Activated naive CD8-positive, alpha-beta T cell treated with anti-CD3 and anti-CD28 coated beads, Interleukin-2, amount 10 ng/mL, durations not matched to agents 7 days and 5 days (primary cell): ENCODE results near the gene VPS4B. TPM values are rescaled to one million over a fixed set of nuclear protein-coding genes. Genes with fewer than 3 reads are reported as not detected.
"Not testable (repeated sequence)": the region's sequence is repeated elsewhere in the genome, so short reads cannot be mapped to it uniquely, and the experiment has no call there.

Experiments used
- ATAC-seq: fragments of 150-1000 bp; cut with Tn5 transposase; one replicate; pipeline ENCODE4 v1.10.0; 2021; ENCODE audit warnings: low read depth, moderate library complexity
- POLR2A ChIA-PET: fragments of 350-600 bp; sonication (Branson Sonifier 250); formaldehyde crosslinking; loops from one replicate; lab custom pipeline; 2021; ENCODE audit warnings: antibody characterized with exemption; lab: Charles Lee
- DNase-seq: peaks from one replicate; pipeline ENCODE4 v3.0.0; 2021
- H3K27ac Mint-ChIP-seq: one replicate; pipeline ENCODE4 v1.8.0; 2022; ENCODE audit warnings: mild to moderate bottlenecking, mixed read lengths
- H3K27me3 Mint-ChIP-seq: one replicate; pipeline ENCODE4 v1.8.0; 2022; ENCODE audit warnings: mild to moderate bottlenecking, moderate library complexity, mixed read lengths
- H3K36me3 Mint-ChIP-seq: one replicate; pipeline ENCODE4 v1.8.0; 2021; ENCODE audit warnings: mild to moderate bottlenecking, mixed read lengths
- H3K4me1 Mint-ChIP-seq: one replicate; pipeline ENCODE4 v1.8.0; 2021; ENCODE audit warnings: mixed read lengths
- H3K4me3 Mint-ChIP-seq: one replicate; pipeline ENCODE4 v1.8.0; 2022; ENCODE audit warnings: mild to moderate bottlenecking, moderate library complexity, mixed read lengths
- H3K9me3 Mint-ChIP-seq: one replicate; pipeline ENCODE4 v1.8.0; 2021; ENCODE audit warnings: mixed read lengths
- total RNA-seq, 2 experiments: library from RNA; stranded (reverse); gene quantifications; one replicate each; pipeline ENCODE4 v1.2.3, GENCODE V29; 2021

The VPS4B gene
- total RNA-seq, 2 experiments from 2014 or later = 72.8 to 78.2 TPM

DNA sequence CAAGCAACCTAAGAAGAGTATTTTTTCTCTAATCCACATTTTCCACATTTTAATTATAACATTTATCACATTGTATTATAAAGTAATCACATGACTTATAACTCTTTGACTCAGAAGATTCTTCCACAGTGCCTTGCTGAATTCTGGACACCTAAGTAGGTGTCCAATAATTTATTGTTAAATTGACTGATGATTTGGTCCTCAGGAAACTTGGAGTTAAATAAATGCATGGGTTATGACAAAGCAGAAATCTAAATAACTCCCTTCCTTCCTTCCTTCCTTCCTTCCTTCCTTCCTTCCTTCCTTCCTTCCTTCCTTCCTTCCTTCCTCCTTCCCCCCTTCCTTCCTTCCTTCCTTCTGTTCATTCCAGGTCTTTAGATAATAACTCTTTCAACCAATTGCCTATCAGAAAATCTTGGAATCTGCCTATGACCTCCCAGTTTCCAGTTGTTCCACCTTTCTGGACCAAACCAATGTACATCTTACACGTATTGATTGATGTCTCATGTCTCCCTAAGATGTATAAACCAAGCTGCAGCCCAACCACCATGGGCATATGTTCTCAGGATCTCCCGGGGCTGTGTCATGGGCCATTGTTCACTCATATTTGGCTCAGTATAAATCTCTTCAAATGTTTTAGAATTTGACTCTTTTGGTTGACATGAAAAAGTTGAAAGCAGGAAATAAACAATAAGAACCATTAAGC lies 44.8 kb downstream of the VPS4B start:
- Mint-ChIP-seq H3K27me3 (no peaks in the 10 kb centered on the region), H3K4me3 (no peak overlapping the region), H3K27ac (no peak overlapping the region), H3K4me1 (peaks cover 19% of the 10 kb centered on the region), H3K9me3 (peaks cover 10% of the 10 kb centered on the region), H3K36me3 (peaks cover 7% of the 10 kb centered on the region)
- POLR2A ChIA-PET = interaction anchor here (0.9 to 1.5 kb wide), 3 partner anchors 10 to 45 kb away, joined by 3 to 4 read pairs (median 3); partner anchors contain the start of gene VPS4B
- DNase-seq (no peak), ATAC-seq (no peak)

DNA sequence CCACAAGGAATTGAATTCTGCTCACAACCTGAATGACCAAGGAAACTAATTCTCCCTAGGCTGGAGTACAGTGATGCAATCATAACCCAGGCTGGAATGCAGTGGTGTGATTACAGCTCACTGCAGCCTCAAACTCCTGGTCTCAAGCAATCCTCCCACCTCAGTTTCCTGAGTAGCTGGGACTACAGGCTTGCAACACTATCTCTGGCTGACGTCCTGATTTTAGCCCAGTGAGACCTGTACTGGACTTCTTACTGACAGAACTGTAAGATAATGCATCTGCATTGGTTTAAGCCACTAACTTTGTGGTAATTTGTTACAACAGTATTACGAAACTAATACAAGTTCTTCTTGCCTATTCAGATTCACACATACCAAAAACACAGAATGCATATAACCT lies 45.7 kb downstream of the VPS4B start:
- Mint-ChIP-seq H3K9me3 (peaks cover 8% of the 10 kb centered on the region), H3K27ac (no peak overlapping the region), H3K36me3 (peaks cover 10% of the 10 kb centered on the region), H3K4me1 (peaks cover 19% of the 10 kb centered on the region), H3K27me3 (no peaks in the 10 kb centered on the region), H3K4me3 (no peak overlapping the region)
- DNase-seq = no peak
- POLR2A ChIA-PET = interaction anchor here (0.9 to 1.5 kb wide), 2 partner anchors 11 to 46 kb away, joined by 3 read pairs; partner anchors contain the start of gene VPS4B
- no peak for ATAC-seq

DNA sequence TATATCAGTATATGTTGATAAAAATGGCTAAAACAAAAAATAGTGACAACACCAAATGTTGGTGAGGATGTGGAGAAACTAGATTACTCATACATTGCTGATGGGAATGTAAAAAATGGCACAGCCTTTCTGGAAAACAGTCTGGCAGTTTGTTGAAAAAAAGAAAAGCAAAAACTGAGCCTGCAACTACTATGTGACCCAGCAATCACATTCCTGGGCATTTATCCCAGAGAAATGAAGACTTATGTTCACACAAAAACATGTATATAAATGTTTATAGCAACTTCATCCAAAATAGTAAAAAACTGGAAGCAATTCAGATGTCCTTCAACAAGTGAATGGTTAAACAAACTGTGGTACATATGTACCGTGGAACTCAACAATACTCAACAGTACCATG lies 47.7 kb downstream of the VPS4B start:
- Mint-ChIP-seq H3K27ac (no peak overlapping the region), H3K9me3 (peaks cover 14% of the 10 kb centered on the region), H3K27me3 (no peaks in the 10 kb centered on the region), H3K36me3 (peaks cover 12% of the 10 kb centered on the region), H3K4me1 (peaks cover 17% of the 10 kb centered on the region), H3K4me3 (no peak overlapping the region)
- no peak for DNase-seq
- ATAC-seq = no peak
- POLR2A ChIA-PET = no interaction called here

DNA sequence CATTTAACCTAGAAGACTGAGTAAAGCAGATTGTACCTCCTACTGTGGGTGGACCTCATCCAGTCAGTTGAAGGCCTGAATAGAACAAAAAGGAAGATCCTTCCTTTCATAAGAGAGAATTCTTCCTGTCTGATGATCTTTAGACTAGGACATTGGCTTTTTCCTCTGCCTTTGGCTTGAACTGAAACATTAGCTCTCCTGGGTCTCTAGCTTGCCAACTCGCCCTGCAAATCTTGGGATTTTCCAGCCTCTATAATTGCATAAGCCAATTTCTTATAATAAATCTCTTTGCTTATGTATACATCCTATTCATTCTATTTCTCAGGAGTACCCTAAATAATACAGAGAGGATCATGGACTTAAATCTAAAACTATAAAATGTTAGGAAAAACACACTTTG lies 49.1 kb downstream of the VPS4B start:
- no peak overlapping the region for H3K4me3 Mint-ChIP-seq
- peaks cover 18% of the 10 kb centered on the region for H3K9me3 Mint-ChIP-seq
- ATAC-seq (no peak), DNase-seq (no peak)
- H3K27me3 Mint-ChIP-seq = no peaks in the 10 kb centered on the region
- no peak overlapping the region for H3K27ac Mint-ChIP-seq
- POLR2A ChIA-PET = no interaction called here
- peaks cover 13% of the 10 kb centered on the region for H3K4me1 Mint-ChIP-seq
- peaks cover 19% of the 10 kb centered on the region for H3K36me3 Mint-ChIP-seq

DNA sequence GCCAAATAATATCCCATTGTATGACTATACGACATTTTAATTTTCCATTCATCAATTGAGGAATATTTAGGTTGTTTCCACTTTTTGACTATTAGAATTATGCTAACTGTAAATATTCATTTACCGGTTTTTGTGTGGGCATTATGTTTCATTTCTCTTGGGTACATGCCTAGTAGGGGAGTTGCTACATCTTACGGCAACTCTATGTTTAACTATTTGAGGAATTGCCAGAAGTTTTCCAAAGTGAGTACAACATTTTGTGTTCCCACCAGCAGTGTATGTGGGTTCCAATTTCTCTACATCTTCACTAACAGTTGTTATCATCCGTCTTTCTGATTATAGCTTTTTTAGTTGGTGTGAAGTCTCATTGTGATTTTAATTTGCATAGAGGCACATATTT lies 53.7 kb downstream of the VPS4B start:
- H3K9me3 Mint-ChIP-seq = peaks cover 10% of the 10 kb centered on the region
- H3K27me3 Mint-ChIP-seq = no peaks in the 10 kb centered on the region
- peaks cover 22% of the 10 kb centered on the region for H3K4me1 Mint-ChIP-seq
- POLR2A ChIA-PET = interaction anchor here (1.3 kb wide), 1 partner anchor 54 kb away, joined by 13 read pairs; the partner anchor contains the start of gene VPS4B
- H3K36me3 Mint-ChIP-seq = peaks cover 19% of the 10 kb centered on the region
- ATAC-seq (no peak), DNase-seq (no peak)
- H3K27ac Mint-ChIP-seq = no peak overlapping the region
- H3K4me3 Mint-ChIP-seq = peak overlapping the region; percentile 95

DNA sequence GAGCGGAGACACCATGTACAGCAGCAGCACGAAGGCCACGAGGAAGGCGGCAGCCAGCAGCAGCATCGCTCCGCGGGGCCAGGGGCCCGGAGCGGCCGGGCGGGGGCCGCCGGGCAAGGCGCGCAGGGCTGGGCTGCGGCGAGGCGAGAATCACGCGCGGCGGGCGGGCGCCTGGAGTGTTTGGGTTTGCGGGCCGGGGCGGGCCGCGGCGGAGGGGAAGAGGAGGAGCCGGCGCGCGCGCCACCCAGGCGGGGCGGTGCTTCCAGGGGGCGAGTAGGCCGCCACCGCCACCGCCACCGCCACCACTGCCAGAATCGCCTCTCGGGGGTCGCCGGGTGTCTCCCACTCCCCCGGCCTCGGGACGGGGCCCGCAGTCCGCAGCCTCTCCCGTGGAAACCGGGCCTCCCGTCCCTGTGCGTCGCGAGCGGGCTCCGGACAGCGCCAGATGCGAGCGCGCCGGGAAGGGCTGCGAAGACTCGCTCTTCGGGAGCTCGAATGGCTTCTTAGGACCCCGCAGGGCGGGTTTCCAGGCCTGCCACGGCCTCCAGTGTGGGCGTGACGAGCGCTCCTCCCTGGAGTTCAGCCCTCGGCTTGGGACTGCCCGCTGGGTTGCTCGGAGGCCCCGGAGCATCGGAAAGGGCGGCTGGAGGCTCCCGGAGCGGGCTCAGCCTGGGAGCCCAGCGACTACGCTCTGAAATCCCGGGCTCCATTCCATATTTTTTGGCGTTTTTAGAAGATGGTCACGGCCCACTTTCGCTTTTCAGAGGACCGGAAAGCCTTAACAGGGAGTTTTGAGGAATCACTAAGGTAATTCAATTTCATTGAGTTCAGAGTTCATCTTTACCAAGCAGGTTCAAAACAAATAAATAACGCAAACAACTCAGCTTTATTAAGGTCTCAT lies 55.0 kb downstream of the VPS4B start, which contains the start of gene KDSR:
KDSR (minus strand) TSS at position 154 of the 901 bp plus-strand sequence; CDS start at position 66, 88 bp downstream.
- peak within 1 kb of the TSS; percentile 95 for H3K4me3 Mint-ChIP-seq
- ATAC-seq (peak; percentile 82), DNase-seq (peak; percentile 92)
- H3K4me1 Mint-ChIP-seq = peaks cover 25% of the 10 kb centered on the region
- no peaks in the 10 kb centered on the region for H3K27me3 Mint-ChIP-seq
- peaks cover 25% of the 10 kb centered on the region for H3K36me3 Mint-ChIP-seq
- H3K9me3 Mint-ChIP-seq = peaks cover 10% of the 10 kb centered on the region
- POLR2A ChIA-PET = interaction anchor here (0.9 to 1.3 kb wide), 3 partner anchors 11 to 55 kb away, joined by 4 to 13 read pairs (median 4); partner anchors contain the start of gene VPS4B
- H3K27ac Mint-ChIP-seq = peak within 1 kb of the TSS; percentile 87

DNA sequence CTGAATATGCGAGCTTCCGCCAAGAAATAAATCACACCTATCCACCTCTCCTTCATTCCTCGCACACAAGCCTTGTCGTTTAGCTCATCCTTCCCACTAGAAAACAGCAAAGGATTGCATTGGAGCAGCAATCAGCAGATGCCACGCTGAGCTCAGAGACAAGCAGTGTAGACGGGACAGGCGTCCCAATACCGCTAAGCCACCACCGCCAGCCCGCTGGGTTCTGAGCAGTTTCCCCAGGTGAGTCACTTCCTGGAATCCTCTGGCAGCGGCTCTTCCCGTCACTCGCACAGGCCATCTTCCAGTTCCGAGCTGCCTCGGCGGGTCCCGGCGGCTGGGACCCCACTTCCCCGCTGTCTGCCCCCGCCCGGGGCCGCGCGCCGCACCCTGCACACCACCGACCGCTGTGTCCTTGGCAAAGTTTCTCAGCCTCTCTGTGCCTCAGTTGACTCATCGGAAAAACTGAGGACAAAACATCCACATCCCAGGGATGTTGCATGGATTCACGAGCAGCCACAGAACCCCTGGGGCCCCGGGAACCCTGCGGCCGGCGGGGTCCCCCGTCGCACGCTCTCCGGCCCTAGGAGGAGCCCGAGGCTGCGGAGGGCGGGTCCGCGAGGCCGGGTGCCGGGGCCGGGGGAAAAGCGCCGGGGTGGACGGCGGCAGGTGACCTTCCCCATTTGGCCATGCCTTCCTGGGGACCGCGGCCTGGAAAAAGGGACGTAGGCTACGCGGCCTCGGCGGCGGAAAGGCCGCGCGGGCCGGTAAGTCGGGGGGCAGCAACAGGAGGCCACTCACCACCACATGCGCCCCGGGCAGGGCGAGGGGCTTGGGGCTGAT lies 55.8 kb downstream of the VPS4B start:
- POLR2A ChIA-PET = interaction anchor here (0.8 to 3.1 kb wide), 10 partner anchors 10 to 945 kb away, joined by 3 to 22 read pairs (median 3); partner anchors contain the start of genes VPS4B and ZCCHC2

DNA sequence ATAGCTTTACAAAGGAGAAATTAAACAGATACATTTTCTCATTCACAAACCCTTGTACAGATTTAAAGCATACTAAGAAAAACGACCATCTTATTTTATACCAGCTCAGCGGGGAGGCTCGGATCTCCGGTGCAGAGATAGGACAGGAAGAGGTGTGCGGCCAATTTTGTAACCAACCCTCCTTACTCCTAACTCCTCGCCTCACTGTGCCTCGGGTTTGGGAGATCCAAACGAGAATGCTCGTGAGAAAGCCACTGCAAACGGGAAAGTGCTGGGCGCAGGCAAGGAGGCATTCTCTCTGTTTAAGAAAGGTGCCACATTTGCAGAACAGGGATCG lies 56.4 kb downstream of the VPS4B start:
- H3K4me3 Mint-ChIP-seq = peak overlapping the region; percentile 95
- peak overlapping the region; percentile 86 for H3K27ac Mint-ChIP-seq
- DNase-seq = no peak
- POLR2A ChIA-PET = interaction anchor here (0.7 to 3.1 kb wide), 11 partner anchors 11 to 944 kb away, joined by 3 to 22 read pairs (median 3); partner anchors contain the start of genes VPS4B and ZCCHC2
- no peaks in the 10 kb centered on the region for H3K27me3 Mint-ChIP-seq
- peaks cover 10% of the 10 kb centered on the region for H3K9me3 Mint-ChIP-seq
- peaks cover 29% of the 10 kb centered on the region for H3K4me1 Mint-ChIP-seq
- no peak for ATAC-seq
- H3K36me3 Mint-ChIP-seq = peaks cover 28% of the 10 kb centered on the region

More for the DNA sequence above, 55.8 kb downstream of the VPS4B start:
- no peaks in the 10 kb centered on the region for H3K27me3 Mint-ChIP-seq
- H3K4me3 Mint-ChIP-seq = peak overlapping the region; percentile 95
- H3K9me3 Mint-ChIP-seq = peaks cover 10% of the 10 kb centered on the region
- H3K27ac Mint-ChIP-seq = peak overlapping the region; percentile 86
- peaks cover 28% of the 10 kb centered on the region for H3K36me3 Mint-ChIP-seq
- ATAC-seq (peak; percentile 53), DNase-seq (peak; percentile 75)
- H3K4me1 Mint-ChIP-seq = peaks cover 29% of the 10 kb centered on the region

DNA sequence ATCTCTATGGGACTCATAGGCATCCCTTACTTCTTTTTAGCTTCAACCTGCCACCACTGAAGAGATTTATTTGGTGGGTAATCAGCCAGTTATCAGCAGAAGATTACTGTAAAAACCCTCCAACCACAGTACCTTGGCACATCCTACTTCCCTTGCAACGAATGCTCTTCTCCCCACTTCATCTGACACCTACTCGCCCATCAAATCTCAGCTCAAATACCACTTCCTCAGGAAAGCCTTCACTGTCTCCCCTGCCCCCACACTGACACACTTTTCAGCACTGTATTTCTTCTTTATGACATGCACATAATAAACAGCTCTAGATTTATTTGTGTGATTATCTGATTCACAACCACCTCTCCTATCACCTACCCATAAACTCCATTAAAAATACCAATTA lies 58.3 kb downstream of the VPS4B start:
- no peak for ATAC-seq
- DNase-seq = no peak
- Mint-ChIP-seq H3K4me1 (peaks cover 29% of the 10 kb centered on the region), H3K4me3 (peak overlapping the region; percentile 7), H3K9me3 (peaks cover 2% of the 10 kb centered on the region), H3K36me3 (peaks cover 23% of the 10 kb centered on the region), H3K27me3 (no peaks in the 10 kb centered on the region), H3K27ac (no peak overlapping the region)
- POLR2A ChIA-PET = interaction anchor here (0.6 to 3.1 kb wide), 2 partner anchors 58 to 287 kb away, joined by 3 to 22 read pairs; partner anchors contain the start of gene VPS4B

DNA sequence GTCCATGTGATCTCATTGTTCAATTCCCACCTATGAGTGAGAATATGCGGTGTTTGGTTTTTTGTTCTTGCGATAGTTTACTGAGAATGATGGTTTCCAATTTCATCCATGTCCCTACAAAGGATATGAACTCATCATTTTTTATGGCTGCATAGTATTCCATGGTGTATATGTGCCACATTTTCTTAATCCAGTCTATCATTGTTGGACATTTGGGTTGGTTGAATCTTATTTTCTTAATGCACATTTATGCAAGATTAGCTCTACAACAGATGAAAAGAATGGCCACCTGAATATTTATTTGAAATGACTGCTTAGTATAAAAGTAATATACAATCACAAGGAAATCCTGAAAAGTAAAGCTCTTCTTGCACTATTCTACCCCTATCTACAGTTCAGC lies 58.9 kb downstream of the VPS4B start:
- peaks cover 21% of the 10 kb centered on the region for H3K36me3 Mint-ChIP-seq
- POLR2A ChIA-PET = interaction anchor here (0.6 to 3.1 kb wide), 2 partner anchors 59 to 286 kb away, joined by 3 to 22 read pairs; partner anchors contain the start of gene VPS4B
- H3K4me1 Mint-ChIP-seq = peaks cover 28% of the 10 kb centered on the region
- H3K27me3 Mint-ChIP-seq, H3K27ac Mint-ChIP-seq, H3K4me3 Mint-ChIP-seq, DNase-seq, H3K9me3 Mint-ChIP-seq, ATAC-seq: not testable (repeated sequence)

DNA sequence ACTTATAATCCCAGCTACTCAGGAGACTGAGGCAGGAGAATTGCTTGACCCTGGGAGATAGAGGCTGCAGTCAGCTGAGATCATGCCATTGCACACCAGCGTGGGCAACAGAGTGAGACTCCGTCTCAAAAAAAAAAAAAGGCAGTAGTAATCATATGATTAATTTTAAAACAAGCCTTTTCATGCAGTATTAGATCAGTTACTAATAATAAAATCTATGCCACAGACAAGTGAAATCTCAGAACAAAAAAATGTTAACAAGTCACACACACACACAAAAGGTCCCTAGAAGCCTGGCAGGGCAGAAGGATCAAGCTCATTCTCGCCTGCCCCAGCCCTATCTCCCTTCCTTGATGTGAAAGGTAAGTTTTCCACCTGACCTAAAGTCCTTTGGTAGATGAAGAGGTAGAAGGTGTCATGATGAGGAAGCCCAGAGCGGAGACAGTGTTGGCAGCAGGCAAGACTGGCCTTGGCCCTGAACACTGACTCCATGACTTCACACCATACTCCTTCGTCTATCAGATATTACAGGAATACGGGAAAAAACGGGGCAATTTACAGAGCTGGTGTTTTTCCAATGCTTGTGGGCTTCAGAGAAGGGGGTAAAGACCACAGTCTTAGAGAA lies 65.9 kb downstream of the VPS4B start:
- peaks cover 4% of the 10 kb centered on the region for H3K4me1 Mint-ChIP-seq
- DNase-seq = no peak
- H3K27me3 Mint-ChIP-seq = no peaks in the 10 kb centered on the region
- ATAC-seq = no peak
- no peak overlapping the region for H3K4me3 Mint-ChIP-seq
- POLR2A ChIA-PET = no interaction called here
- H3K27ac Mint-ChIP-seq = no peak overlapping the region
- H3K9me3 Mint-ChIP-seq = no peaks in the 10 kb centered on the region
- peaks cover 26% of the 10 kb centered on the region for H3K36me3 Mint-ChIP-seq

DNA sequence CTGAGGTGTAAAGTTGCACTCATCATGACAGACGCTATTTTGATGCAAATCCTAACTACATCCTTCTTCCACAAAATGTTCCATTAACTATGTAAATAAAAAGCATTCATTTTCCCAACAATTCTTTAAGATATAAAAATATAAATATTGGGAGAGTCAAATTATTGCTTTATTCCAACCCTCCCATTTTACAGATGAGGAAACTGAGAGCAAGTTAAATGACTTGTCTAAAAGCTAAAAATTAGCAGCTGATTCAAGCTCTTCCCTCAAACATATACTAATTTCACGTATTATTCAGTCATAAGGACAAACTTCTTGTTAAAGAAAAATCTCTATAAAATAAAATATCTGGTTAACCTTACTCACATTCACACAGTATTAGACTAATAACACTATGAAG lies 72.0 kb downstream of the VPS4B start:
- ATAC-seq (no peak), DNase-seq (no peak)
- H3K9me3 Mint-ChIP-seq = no peaks in the 10 kb centered on the region
- peaks cover 23% of the 10 kb centered on the region for H3K36me3 Mint-ChIP-seq
- H3K27ac Mint-ChIP-seq = no peak overlapping the region
- POLR2A ChIA-PET = no interaction called here
- H3K27me3 Mint-ChIP-seq = no peaks in the 10 kb centered on the region
- no peak overlapping the region for H3K4me3 Mint-ChIP-seq
- peaks cover 1% of the 10 kb centered on the region for H3K4me1 Mint-ChIP-seq
